H1 (cell line): ENCODE results near the gene PRR3. TPM values are rescaled to one million over a fixed set of nuclear protein-coding genes. Genes with fewer than 3 reads are reported as not detected.

Experiments used
- CTCF ChIA-PET: fragments of 300-600 bp; sonication (Branson Sonifier 250); formaldehyde crosslinking; loops from one replicate; lab custom pipeline; 2021; ENCODE audit not compliant: partially characterized antibody; lab: Charles Lee
- POLR2A ChIA-PET: fragments of 300-600 bp; sonication (Branson Sonifier 250); formaldehyde crosslinking; loops from one replicate; lab custom pipeline; 2021; ENCODE audit warnings: inconsistent platforms; ENCODE audit not compliant: partially characterized antibody; lab: Charles Lee
- DNase-seq, 2 experiments: peaks; one replicate each; pipeline versions ENCODE4 v3.0.0 to v3.0.0-alpha.2; 2010 to 2022; ENCODE audit warnings: low spot score in 2 of 2, low read depth in 1 of 2, mixed read lengths in 1 of 2
- FAIRE-seq: peaks from 2 replicates; lab custom pipeline; 2011; peaks lifted over from hg19 to GRCh38; lab: Jason Lieb, UNC
- H2AFZ ChIP-seq: 2 replicates; pipeline ENCODE4 v1.8.1; 2012; ENCODE audit warnings: low read length, inconsistent platforms
- H2AK5ac ChIP-seq: 2 replicates; pipeline ENCODE4 v1.6.1; 2013; ENCODE audit warnings: low read depth, low read length
- H2BK120ac ChIP-seq: replicated peaks from 2 replicates; pipeline ENCODE3; 2013; ENCODE audit warnings: low read depth, low read length, inconsistent platforms
- H2BK12ac ChIP-seq: 2 replicates; pipeline ENCODE4 v1.6.1; 2013; ENCODE audit warnings: low read depth, low read length
- H2BK15ac ChIP-seq: 2 replicates; pipeline ENCODE4 v1.6.1; 2013; ENCODE audit warnings: low read length
- H2BK20ac ChIP-seq: 2 replicates; pipeline ENCODE4 v1.6.1; 2013; ENCODE audit warnings: low read length
- H2BK5ac ChIP-seq: 2 replicates; pipeline ENCODE4 v1.6.1; 2013; ENCODE audit warnings: low read depth, low read length
- H3K14ac ChIP-seq: 2 replicates; pipeline ENCODE4 v1.6.1; 2013; ENCODE audit warnings: inconsistent platforms; ENCODE audit not compliant: insufficient read length
- H3K18ac ChIP-seq: 2 replicates; pipeline ENCODE4 v1.6.1; 2013; ENCODE audit warnings: low read length; ENCODE audit errors: extremely low read depth
- H3K23ac ChIP-seq: 2 replicates; pipeline ENCODE4 v1.6.1; 2013; ENCODE audit warnings: inconsistent platforms; ENCODE audit not compliant: insufficient read length
- H3K23me2 ChIP-seq: 2 replicates; pipeline ENCODE4 v1.6.1; 2013; ENCODE audit warnings: low read depth, low read length
- H3K27ac ChIP-seq: 2 replicates; pipeline ENCODE4 v1.6.1; 2011; ENCODE audit warnings: low read depth, low read length, inconsistent platforms
- H3K27me3 ChIP-seq, 4 experiments: replicated peaks in 1 of 4; 1 replicate in 1 of 4; 2 replicates in 3 of 4; pipeline versions ENCODE4 v1.6.1 to v1.8.1; 2011 to 2013; ENCODE audit warnings: low read length in 3 of 4, mild to moderate bottlenecking in 3 of 4, inconsistent platforms in 2 of 4, mixed read lengths in 2 of 4, moderate library complexity in 1 of 4; ENCODE audit not compliant: control insufficient read depth in 3 of 4, insufficient read depth in 3 of 4; ENCODE audit errors: extremely low read depth in 1 of 4
- H3K36me3 ChIP-seq, 4 experiments: 2 replicates each; pipeline versions ENCODE4 v1.6.1 to v1.8.1; 2011 to 2013; ENCODE audit warnings: mild to moderate bottlenecking in 4 of 4, low read length in 3 of 4, moderate library complexity in 2 of 4, control low read depth in 1 of 4, inconsistent platforms in 1 of 4; ENCODE audit not compliant: insufficient read depth in 4 of 4, control insufficient read depth in 2 of 4
- H3K4ac ChIP-seq: replicated peaks from 2 replicates; pipeline ENCODE3; 2013; ENCODE audit warnings: low read length, low read depth, mixed read lengths, inconsistent platforms; ENCODE audit not compliant: insufficient read length
- H3K4me1 ChIP-seq, 4 experiments: replicated peaks in 1 of 4; 1 replicate in 1 of 4; 2 replicates in 3 of 4; pipeline versions ENCODE4 v1.6.1 to v1.8.1; 2011 to 2013; ENCODE audit warnings: low read length in 3 of 4, inconsistent platforms in 2 of 4, mixed read lengths in 1 of 4; ENCODE audit not compliant: insufficient read depth in 4 of 4, control insufficient read depth in 3 of 4
- H3K4me2 ChIP-seq, 2 experiments: 2 replicates each; pipeline versions ENCODE4 v1.6.1 to v1.8.1; 2011 to 2013; ENCODE audit warnings: low read depth in 2 of 2, low read length in 2 of 2, control low read depth in 1 of 2, inconsistent platforms in 1 of 2, mild to moderate bottlenecking in 1 of 2; ENCODE audit not compliant: insufficient read depth in 1 of 2
- H3K4me3 ChIP-seq, 4 experiments: fragments of 200-600, 300-600 bp in 1 of 4; sonication (generic), shearing (Covaris generic), sonication (Bioruptor Twin) in 1 of 4; 2 replicates each; pipeline versions ENCODE4 v1.5.1 to v1.8.1; 2011 to 2016; ENCODE audit warnings: low read length in 4 of 4, low read depth in 3 of 4, control low read depth in 2 of 4, inconsistent platforms in 2 of 4, mild to moderate bottlenecking in 2 of 4, mixed read lengths in 1 of 4, moderate library complexity in 1 of 4; ENCODE audit not compliant: insufficient read depth in 2 of 4; ENCODE audit errors: extremely low read depth in 1 of 4
- H3K56ac ChIP-seq: replicated peaks from 2 replicates; pipeline ENCODE3; 2013; ENCODE audit warnings: low read depth, mild to moderate bottlenecking, mixed read lengths, low read length, inconsistent platforms; ENCODE audit not compliant: insufficient read length
- H3K79me1 ChIP-seq: 2 replicates; pipeline ENCODE4 v1.6.1; 2013; ENCODE audit warnings: low read depth, low read length, control low read depth
- H3K79me2 ChIP-seq, 2 experiments: 2 replicates each; pipeline versions ENCODE4 v1.6.1 to v1.8.1; 2012 to 2013; ENCODE audit warnings: low read length in 2 of 2, mild to moderate bottlenecking in 2 of 2, inconsistent platforms in 1 of 2; ENCODE audit not compliant: insufficient read depth in 2 of 2, control insufficient read depth in 1 of 2
- H3K9ac ChIP-seq, 4 experiments: replicated peaks in 1 of 4; 1 replicate in 1 of 4; 2 replicates in 3 of 4; pipeline versions ENCODE4 v1.6.1 to v1.8.1; 2011 to 2013; ENCODE audit warnings: low read depth in 3 of 4, low read length in 3 of 4, control low read depth in 2 of 4, mild to moderate bottlenecking in 2 of 4, moderate library complexity in 2 of 4, inconsistent platforms in 1 of 4; ENCODE audit errors: extremely low read depth in 1 of 4
- H3K9me3 ChIP-seq, 2 experiments: 2 replicates each; pipeline versions ENCODE4 v1.6.1 to v1.8.1; 2012 to 2013; ENCODE audit warnings: mild to moderate bottlenecking in 2 of 2, moderate library complexity in 2 of 2, control low read depth in 1 of 2, inconsistent platforms in 1 of 2, low read depth in 1 of 2, low read length in 1 of 2, mixed read lengths in 1 of 2; ENCODE audit not compliant: insufficient read depth in 2 of 2
- H4K20me1 ChIP-seq, 2 experiments: replicated peaks in 1 of 2; 2 replicates each; pipeline versions ENCODE3 to v1.8.1; 2011 to 2013; ENCODE audit warnings: inconsistent platforms in 2 of 2, low read length in 2 of 2, mild to moderate bottlenecking in 1 of 2; ENCODE audit not compliant: insufficient read depth in 2 of 2, control insufficient read depth in 1 of 2
- H4K5ac ChIP-seq: 2 replicates; pipeline ENCODE4 v1.6.1; 2013; ENCODE audit warnings: low read length, low read depth, mixed read lengths, inconsistent platforms; ENCODE audit not compliant: insufficient read length
- H4K8ac ChIP-seq: 2 replicates; pipeline ENCODE4 v1.8.0; 2013; ENCODE audit warnings: mild to moderate bottlenecking, moderate library complexity, low read length, inconsistent platforms; ENCODE audit not compliant: insufficient read depth; ENCODE audit errors: extremely low read depth
- H4K91ac ChIP-seq: replicated peaks from 2 replicates; pipeline ENCODE3; 2013; ENCODE audit warnings: low read length, mixed read lengths, inconsistent platforms; ENCODE audit not compliant: insufficient read length
- BACH1 ChIP-seq: IDR thresholded peaks from 2 replicates; pipeline ENCODE4 v1.6.1; 2012; ENCODE audit warnings: low read length, improper control_type of control experiment
- CTBP2 ChIP-seq: IDR thresholded peaks from 2 replicates; pipeline ENCODE4 v1.7.0; 2011; ENCODE audit warnings: borderline replicate concordance, mild to moderate bottlenecking, moderate library complexity, mixed read lengths, low read length; ENCODE audit not compliant: insufficient read depth, insufficient read length
- PHF8 ChIP-seq: fragments of 200-600 bp; sonication (generic); conservative IDR thresholded peaks from 2 replicates; pipeline ENCODE4 v1.7.1; 2012; ENCODE audit warnings: low read depth, mild to moderate bottlenecking, inconsistent platforms, low read length, moderate library complexity
- SP2 ChIP-seq: IDR thresholded peaks from 2 replicates; pipeline ENCODE4 v1.6.1; 2012; ENCODE audit warnings: mild to moderate bottlenecking, low read length, inconsistent platforms
- TBP ChIP-seq: IDR thresholded peaks from 2 replicates; pipeline ENCODE4 v1.6.1; 2011; ENCODE audit warnings: low read depth, low read length, improper control_type of control experiment
- TCF12 ChIP-seq: IDR thresholded peaks from 2 replicates; pipeline ENCODE4 v1.6.1; 2011; ENCODE audit warnings: low read depth, mild to moderate bottlenecking, low read length
- WGBS, 2 experiments: shearing (Covaris generic) in 1 of 2; methylation state at CpG; one replicate each; pipeline versions ENCODE4 v1.1.6 to v1.1.7; 2013 to 2015; ENCODE audit warnings: low lambda C conversion rate in 2 of 2, mixed read lengths in 2 of 2, inconsistent platforms in 1 of 2, low coverage in 1 of 2, missing lambda C conversion rate in 1 of 2; ENCODE audit not compliant: insufficient replicate concordance in 2 of 2, insufficient coverage in 1 of 2, insufficient read length in 1 of 2; ENCODE audit errors: extremely low coverage in 1 of 2, missing lambda C conversion rate in 1 of 2; 5-methylcytosine and 5-hydroxymethylcytosine counted together
- polyA plus RNA-seq, 7 experiments: library from polyadenylated mRNA; depleted of rRNA in 3 of 7; stranded (reverse) in 5 of 7; unstranded in 2 of 7; fragments of >200 nt in 5 of 7; fragments of 200-250 nt in 2 of 7; gene quantifications; 1 replicate in 5 of 7; 2 replicates in 1 of 7; 4 replicates in 1 of 7; pipeline versions ENCODE4 v1.2.1 to v1.2.3, GENCODE V29; 2011 to 2013; ENCODE audit warnings: missing spikeins in 2 of 7, mixed read lengths in 2 of 7
- total RNA-seq: library from RNA; stranded (reverse); fragmentation: NEBNext Ultra II Directional; extraction: Animal tissue kit (Norgen Biotek cat#: 25700); gene quantifications from 2 replicates; pipeline ENCODE4 v1.2.1, GENCODE V29; 2021

The PRR3 gene
- total and polyA plus RNA-seq, 2 of the 8 experiments (the other 6 are each of a cell fraction or from before 2014, with no cell fraction given): 10.5 to 24.2 TPM

DNA sequence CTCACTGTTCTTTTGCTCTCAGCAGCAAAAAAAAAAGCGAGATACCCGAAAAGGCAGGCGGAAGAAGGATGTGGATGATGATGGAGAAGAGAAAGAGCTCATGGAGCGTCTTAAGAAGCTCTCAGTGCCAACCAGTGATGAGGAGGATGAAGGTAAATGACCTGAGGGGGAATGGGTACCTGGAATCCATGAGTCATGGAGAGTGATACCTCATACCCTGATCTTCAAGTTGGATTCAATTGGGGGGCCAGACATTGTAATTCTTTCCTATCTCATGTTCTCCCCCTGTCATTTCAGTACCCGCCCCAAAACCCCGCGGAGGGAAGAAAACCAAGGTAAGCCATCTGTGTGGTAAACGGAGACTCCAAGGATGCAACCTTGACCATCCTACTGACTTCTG is 21.0 kb downstream of the PRR3 start:
- 88% methylated on average over 5 of the region's 8 CpGs; no CpG with 5 or more reads in 1 of the 2 experiments for WGBS, 2 experiments

More for the DNA sequence above, 21.0 kb downstream of the PRR3 start:
- Histone ChIP-seq H2BK15ac (no peak overlapping the region), H3K56ac (no peak overlapping the region), H3K79me2 (peaks cover 9 to 33% of the 10 kb centered on the region in 2 experiments), H3K18ac (no peak overlapping the region), H3K4me3 (no peak overlapping the region), H3K79me1 (peaks cover 9% of the 10 kb centered on the region), H3K36me3 (peaks cover 34 to 69% (median 53%) of the 10 kb centered on the region in 4 experiments), H3K23ac (no peak overlapping the region), H3K9me3 (no peaks in the 10 kb centered on the region), H3K23me2 (no peaks in the 10 kb centered on the region), H2BK5ac (no peak overlapping the region), H3K4me1 (no peaks in the 10 kb centered on the region), H3K9ac (no peak overlapping the region), H3K27me3 (no peaks in the 10 kb centered on the region), H2AK5ac (no peak overlapping the region)
- no peak for TF ChIP-seq PHF8
- TF ChIP-seq TCF12: no peak
- no peak for TF ChIP-seq SP2
- no peak for TF ChIP-seq CTBP2
- TF ChIP-seq BACH1: no peak
- no peak for TF ChIP-seq TBP
- TF ChIP-seq, all 59 proteins: peak for 0
- Histone ChIP-seq H2BK120ac (no peak overlapping the region), H3K14ac (no peak overlapping the region), H3K4ac (no peak overlapping the region), H4K20me1 (peaks cover 3 to 19% of the 10 kb centered on the region in 2 experiments), H4K5ac (no peak overlapping the region), H3K27ac (no peak overlapping the region), H3K4me2 (no peak overlapping the region), H4K8ac (no peak overlapping the region), H4K91ac (no peak overlapping the region), H2BK12ac (no peak overlapping the region), H2AFZ (no peak overlapping the region), H2BK20ac (no peak overlapping the region)
- FAIRE-seq: no peak
- no peak for DNase-seq
- ChIA-PET POLR2A (interaction anchor here (0.5 to 27.0 kb wide), 13 partner anchors 9 to 153 kb away, joined by 3 to 712 read pairs (median 4); no protein-coding TSS in a partner anchor), CTCF (interaction anchor here (0.5 to 2.6 kb wide), 4 partner anchors 13 to 162 kb away, joined by 3 to 9 read pairs (median 6); no protein-coding TSS in a partner anchor)
